Measurements from ENCODE around the gene BICRAL.

DNA sequence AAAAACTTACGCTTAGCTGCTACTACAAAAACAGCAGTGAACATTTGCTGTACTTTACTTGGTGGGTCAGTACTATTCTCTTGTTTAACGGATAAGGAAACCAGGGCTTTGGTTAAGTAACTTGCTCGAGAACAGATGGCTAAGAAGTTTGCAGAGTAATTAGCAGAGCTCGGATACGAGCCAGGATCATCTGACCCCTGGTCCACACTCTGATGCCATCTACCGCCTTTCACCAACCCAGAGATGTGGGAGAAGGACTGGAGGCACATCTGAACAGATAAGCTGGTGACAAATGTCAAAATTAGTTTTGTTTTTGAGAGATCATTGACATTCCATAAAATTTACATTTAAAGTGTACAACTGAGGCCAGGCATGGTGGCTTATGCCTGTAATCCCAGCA, 78.6 kb downstream of the BICRAL start:
- TF ChIP-seq, protein P1, sequence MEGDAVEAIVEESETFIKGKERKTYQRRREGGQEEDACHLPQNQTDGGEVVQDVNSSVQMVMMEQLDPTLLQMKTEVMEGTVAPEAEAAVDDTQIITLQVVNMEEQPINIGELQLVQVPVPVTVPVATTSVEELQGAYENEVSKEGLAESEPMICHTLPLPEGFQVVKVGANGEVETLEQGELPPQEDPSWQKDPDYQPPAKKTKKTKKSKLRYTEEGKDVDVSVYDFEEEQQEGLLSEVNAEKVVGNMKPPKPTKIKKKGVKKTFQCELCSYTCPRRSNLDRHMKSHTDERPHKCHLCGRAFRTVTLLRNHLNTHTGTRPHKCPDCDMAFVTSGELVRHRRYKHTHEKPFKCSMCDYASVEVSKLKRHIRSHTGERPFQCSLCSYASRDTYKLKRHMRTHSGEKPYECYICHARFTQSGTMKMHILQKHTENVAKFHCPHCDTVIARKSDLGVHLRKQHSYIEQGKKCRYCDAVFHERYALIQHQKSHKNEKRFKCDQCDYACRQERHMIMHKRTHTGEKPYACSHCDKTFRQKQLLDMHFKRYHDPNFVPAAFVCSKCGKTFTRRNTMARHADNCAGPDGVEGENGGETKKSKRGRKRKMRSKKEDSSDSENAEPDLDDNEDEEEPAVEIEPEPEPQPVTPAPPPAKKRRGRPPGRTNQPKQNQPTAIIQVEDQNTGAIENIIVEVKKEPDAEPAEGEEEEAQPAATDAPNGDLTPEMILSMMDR (IDR thresholded peaks at IDR 0.05): no peak
- no peak for TF ChIP-seq FOXM1 (IDR thresholded peaks at IDR 0.05; ENCODE audit: low read depth)
- TF ChIP-seq, protein P2, sequence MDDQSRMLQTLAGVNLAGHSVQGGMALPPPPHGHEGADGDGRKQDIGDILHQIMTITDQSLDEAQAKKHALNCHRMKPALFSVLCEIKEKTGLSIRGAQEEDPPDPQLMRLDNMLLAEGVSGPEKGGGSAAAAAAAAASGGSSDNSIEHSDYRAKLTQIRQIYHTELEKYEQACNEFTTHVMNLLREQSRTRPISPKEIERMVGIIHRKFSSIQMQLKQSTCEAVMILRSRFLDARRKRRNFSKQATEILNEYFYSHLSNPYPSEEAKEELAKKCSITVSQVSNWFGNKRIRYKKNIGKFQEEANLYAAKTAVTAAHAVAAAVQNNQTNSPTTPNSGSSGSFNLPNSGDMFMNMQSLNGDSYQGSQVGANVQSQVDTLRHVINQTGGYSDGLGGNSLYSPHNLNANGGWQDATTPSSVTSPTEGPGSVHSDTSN (IDR thresholded peaks at IDR 0.05): no peak
- no peak for TF ChIP-seq MEF2A (IDR thresholded peaks at IDR 0.05; ENCODE audit: borderline replicate concordance, low read depth)
- TF ChIP-seq RAD21 (IDR thresholded peaks at IDR 0.05; ENCODE audit: low read length): no peak
- no peak for TF ChIP-seq JUND (IDR thresholded peaks at IDR 0.05)
- no peak for TF ChIP-seq MXI1 (IDR thresholded peaks at IDR 0.05; ENCODE audit: low read depth, low read length)
- TF ChIP-seq CHD2 (IDR thresholded peaks at IDR 0.05; ENCODE audit: low read length, partially characterized antibody): no peak
- TF ChIP-seq, protein P3, sequence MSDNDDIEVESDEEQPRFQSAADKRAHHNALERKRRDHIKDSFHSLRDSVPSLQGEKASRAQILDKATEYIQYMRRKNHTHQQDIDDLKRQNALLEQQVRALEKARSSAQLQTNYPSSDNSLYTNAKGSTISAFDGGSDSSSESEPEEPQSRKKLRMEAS (IDR thresholded peaks at IDR 0.05; ENCODE audit: low read depth): no peak
- no peak for TF ChIP-seq SIN3A (IDR thresholded peaks at IDR 0.05; ENCODE audit: borderline replicate concordance, low read depth, low read length)
- no peak for TF ChIP-seq GATA2 (CRISPR knock-in tag; IDR thresholded peaks at IDR 0.05)
- TF ChIP-seq, protein P4, sequence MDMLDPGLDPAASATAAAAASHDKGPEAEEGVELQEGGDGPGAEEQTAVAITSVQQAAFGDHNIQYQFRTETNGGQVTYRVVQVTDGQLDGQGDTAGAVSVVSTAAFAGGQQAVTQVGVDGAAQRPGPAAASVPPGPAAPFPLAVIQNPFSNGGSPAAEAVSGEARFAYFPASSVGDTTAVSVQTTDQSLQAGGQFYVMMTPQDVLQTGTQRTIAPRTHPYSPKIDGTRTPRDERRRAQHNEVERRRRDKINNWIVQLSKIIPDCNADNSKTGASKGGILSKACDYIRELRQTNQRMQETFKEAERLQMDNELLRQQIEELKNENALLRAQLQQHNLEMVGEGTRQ (IDR thresholded peaks at IDR 0.05; ENCODE audit: borderline replicate concordance, low read depth, low read length): no peak
- TF ChIP-seq TAF1 (IDR thresholded peaks at IDR 0.05; ENCODE audit: borderline replicate concordance, low read depth, low read length): no peak
